ENCODE measurements around the gene AMBRA1. TPM values are rescaled to one million over a fixed set of nuclear protein-coding genes. Genes with fewer than 3 reads are reported as not detected.
A peak's percentile ranks its signal among the peaks of the same experiment; 100 is the strongest.

AMBRA1 gene
- total RNA-seq, 1 donor from 2014 or later: 33.9 TPM

GRCh38 chr11:46489656-46490560 is 103.9 kb downstream of the AMBRA1 start:
- peaks cover 16% of the 10 kb centered on the region for H3K4me1 ChIP-seq
- no peak for DNase-seq
- TF ChIP-seq CTCF (IDR thresholded peaks at IDR 0.05): peak; percentile 54
- no peaks in the 10 kb centered on the region for H3K9me3 ChIP-seq
- no peak overlapping the region for H3K4me3 ChIP-seq
- no peak overlapping the region for H3K27ac ChIP-seq
- peak; percentile 69 for ATAC-seq
- H3K27me3 ChIP-seq: no peaks in the 10 kb centered on the region
- peaks cover 33% of the 10 kb centered on the region for H3K36me3 ChIP-seq
- intact Hi-C loops (cut with DNase I): no loop called here

GRCh38 chr11:46485856-46486443 is 107.9 kb downstream of the AMBRA1 start:
- Histone ChIP-seq H3K36me3 (peaks cover 2% of the 10 kb centered on the region), H3K27me3 (no peaks in the 10 kb centered on the region), H3K27ac (no peak overlapping the region), H3K4me1 (no peaks in the 10 kb centered on the region), H3K4me3 (no peak overlapping the region), H3K9me3 (no peaks in the 10 kb centered on the region)
- peak; percentile 20 for ATAC-seq
- DNase-seq: no peak
- no peak for TF ChIP-seq CTCF (IDR thresholded peaks at IDR 0.05)
- intact Hi-C loops (cut with DNase I): no loop called here

GRCh38 chr11:46484101-46484500 is 109.7 kb downstream of the AMBRA1 start:
- no peak overlapping the region for H3K27ac ChIP-seq
- H3K4me1 ChIP-seq: no peaks in the 10 kb centered on the region
- no peak for TF ChIP-seq CTCF (IDR thresholded peaks at IDR 0.05)
- ATAC-seq (no peak), DNase-seq (no peak)
- H3K9me3 ChIP-seq: no peaks in the 10 kb centered on the region
- intact Hi-C loops (cut with DNase I): no loop called here
- no peaks in the 10 kb centered on the region for H3K36me3 ChIP-seq
- no peaks in the 10 kb centered on the region for H3K27me3 ChIP-seq
- H3K4me3 ChIP-seq: no peak overlapping the region

- no peaks in the 10 kb centered on the region for H3K27me3 ChIP-seq
- intact Hi-C loops (cut with DNase I): no loop called here
- no peak for ATAC-seq
- no peaks in the 10 kb centered on the region for H3K9me3 ChIP-seq
- no peak for DNase-seq
- no peak for TF ChIP-seq CTCF (IDR thresholded peaks at IDR 0.05)
- no peak overlapping the region for H3K27ac ChIP-seq
- H3K4me1 ChIP-seq: no peaks in the 10 kb centered on the region
- H3K4me3 ChIP-seq: no peak overlapping the region
- no peaks in the 10 kb centered on the region for H3K36me3 ChIP-seq
These were observed 112.9 kb downstream of the AMBRA1 start for GRCh38 chr11:46480909-46481308.

- ATAC-seq (no peak), DNase-seq (no peak)
- no peaks in the 10 kb centered on the region for H3K27me3 ChIP-seq
- no peak overlapping the region for H3K27ac ChIP-seq
- H3K9me3 ChIP-seq: no peaks in the 10 kb centered on the region
- no peaks in the 10 kb centered on the region for H3K4me1 ChIP-seq
- H3K4me3 ChIP-seq: no peak overlapping the region
- TF ChIP-seq CTCF (IDR thresholded peaks at IDR 0.05): no peak
- intact Hi-C loops (cut with DNase I): no loop called here
- no peaks in the 10 kb centered on the region for H3K36me3 ChIP-seq
These were observed 113.6 kb downstream of the AMBRA1 start for GRCh38 chr11:46480166-46480726.

Measured in upper lobe of right lung (tissue), 1 donor.